GM18951 (cell line): Measurements from ENCODE around the gene TENT4A.
"Not testable (repeated sequence)": the region's sequence is repeated elsewhere in the genome, so short reads cannot be mapped to it uniquely, and the experiment has no call there.

Experiments
- POLR2A ChIP-seq: IDR thresholded peaks from 4 replicates; pipeline ENCODE4 v1.6.1; 2011; ENCODE audit warnings: mild to moderate bottlenecking; ENCODE audit not compliant: insufficient read length, insufficient read depth; ENCODE audit errors: extremely low read depth
- in situ Hi-C: fragments of 300-500 bp; cut with MboI; formaldehyde crosslinking; loops from one replicate; pipeline ENCODE4 v1.12.0; 2022; ENCODE audit warnings: low sequenced_read_pairs, mixed read lengths, inconsistent platforms; ENCODE audit not compliant: unreplicated experiment

Gene TENT4A

DNA sequence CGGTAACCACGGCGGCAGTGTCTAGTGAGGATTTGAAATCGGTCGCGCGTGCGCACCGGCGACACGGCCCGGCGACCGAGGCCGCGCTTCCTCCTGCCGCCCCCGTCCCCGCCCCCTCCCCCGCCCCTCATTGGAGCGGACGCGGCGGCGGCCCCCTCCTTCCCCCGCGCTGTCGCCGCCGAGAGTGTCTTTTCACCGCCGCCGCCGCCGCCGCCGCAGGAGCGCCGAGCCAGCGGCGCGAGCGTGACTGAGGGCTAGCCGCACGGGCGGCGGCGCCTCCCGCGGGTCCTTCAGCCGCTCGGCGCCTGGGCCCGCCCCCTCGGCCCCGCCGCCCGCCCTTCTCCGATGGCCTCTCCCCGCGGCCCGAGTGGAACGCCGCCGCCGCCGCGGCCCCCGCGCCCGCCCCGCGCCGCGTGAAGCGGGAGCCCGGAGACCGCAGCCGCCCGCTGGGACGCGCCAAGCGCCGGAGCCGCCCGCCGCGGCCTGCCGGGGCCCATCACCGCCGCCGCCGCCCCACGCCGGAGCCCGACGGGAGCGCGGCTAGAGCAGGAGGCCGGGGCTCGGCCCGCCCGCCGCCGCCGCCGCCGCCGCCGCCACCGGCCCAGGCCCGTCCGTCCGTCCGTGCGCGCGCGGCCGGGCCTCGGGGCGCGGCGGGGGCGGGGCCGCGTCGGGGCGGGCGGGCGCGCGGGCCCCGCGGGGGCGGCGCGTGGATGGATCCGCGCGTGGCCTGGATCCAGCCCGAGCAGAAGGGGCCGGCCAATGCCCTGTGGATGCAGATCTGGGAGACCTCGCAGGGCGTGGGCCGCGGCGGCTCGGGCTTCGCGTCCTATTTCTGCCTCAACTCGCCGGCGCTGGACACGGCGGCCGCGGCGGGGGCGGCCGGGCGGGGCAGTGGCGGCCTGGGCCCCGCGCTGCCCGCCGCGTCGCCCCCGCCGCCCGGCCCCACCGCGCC lies at the start of gene TENT4A:
Gene TENT4A (plus strand): TSS at position 159 of the 952 bp plus-strand sequence. CDS start 552 bp downstream, at position 711.
- in situ Hi-C loops, result loop anchor here (10.0 kb wide), 1 partner anchor 89 kb away; no protein-coding TSS in a partner anchor
- peak; percentile 49 for TF ChIP-seq POLR2A

DNA sequence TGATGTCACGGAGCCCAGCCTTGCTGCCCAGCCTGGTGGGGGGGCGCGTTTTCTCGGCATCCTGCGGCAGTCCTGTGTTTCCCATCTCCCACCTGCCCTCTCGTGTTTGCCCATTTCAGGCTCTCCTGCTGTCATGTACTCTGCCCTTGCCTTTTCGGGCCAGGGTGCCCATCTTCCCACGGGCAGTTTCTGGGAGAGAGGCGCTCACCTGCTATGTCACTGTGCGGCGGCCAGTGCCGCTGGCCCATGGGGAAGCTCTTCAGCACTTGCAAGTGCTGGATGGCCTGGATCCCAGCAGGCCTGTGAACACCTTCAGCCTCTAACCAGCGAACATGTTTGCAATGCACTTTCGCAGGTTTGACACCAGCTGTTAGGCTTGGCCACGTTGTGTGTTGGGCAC lies 46.5 kb upstream of the TENT4A start:
- in situ Hi-C loops, result no loop called here

DNA sequence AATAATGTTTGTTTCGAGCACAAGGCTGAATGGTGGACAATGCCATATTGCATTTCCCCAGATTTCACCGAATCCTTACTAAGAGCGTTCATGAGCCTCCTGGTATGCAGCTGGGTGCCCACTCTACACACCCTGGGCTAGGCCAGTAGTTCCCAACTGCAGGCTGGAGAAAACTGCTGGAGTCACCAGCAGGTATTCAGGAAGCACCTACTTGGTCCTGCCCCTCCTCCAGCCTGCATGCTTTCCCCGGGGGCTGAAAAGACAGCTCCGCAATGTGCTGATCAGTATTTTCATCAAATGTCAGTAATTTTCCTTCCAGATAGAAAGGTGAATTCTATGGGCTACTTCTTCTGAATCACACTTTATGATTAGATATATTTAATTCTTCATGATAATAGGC lies 45.6 kb upstream of the TENT4A start:
- in situ Hi-C loops, result no loop called here
- TF ChIP-seq POLR2A, result no peak

More for the DNA sequence above, 46.5 kb upstream of the TENT4A start:
- TF ChIP-seq POLR2A, result no peak

DNA sequence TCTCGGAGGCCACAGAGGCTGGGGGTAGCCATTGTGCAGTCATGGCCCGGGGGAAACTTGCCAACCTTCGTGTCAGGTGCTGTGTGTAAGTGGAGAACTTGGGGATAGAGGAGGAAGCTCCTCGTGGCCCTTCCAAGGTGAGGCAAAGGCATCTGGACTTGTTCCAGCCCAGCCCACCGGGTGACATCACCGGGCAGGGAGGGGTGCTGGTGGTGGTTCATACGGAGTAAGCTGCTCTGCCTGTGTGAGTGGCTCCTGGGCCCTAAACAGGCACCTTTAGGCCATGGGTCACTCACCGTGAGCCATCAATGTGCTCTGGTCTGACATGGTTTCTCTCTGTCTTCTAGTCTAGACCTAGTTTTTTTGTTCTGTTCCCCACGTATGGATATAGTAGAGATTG lies 44.5 kb upstream of the TENT4A start:
- in situ Hi-C loops, result not testable (repeated sequence)

- TF ChIP-seq POLR2A, result no peak
- in situ Hi-C loops, result no loop called here
Measured at GRCh38 chr5:6673031-6673430, 40.2 kb upstream of the TENT4A start.

DNA sequence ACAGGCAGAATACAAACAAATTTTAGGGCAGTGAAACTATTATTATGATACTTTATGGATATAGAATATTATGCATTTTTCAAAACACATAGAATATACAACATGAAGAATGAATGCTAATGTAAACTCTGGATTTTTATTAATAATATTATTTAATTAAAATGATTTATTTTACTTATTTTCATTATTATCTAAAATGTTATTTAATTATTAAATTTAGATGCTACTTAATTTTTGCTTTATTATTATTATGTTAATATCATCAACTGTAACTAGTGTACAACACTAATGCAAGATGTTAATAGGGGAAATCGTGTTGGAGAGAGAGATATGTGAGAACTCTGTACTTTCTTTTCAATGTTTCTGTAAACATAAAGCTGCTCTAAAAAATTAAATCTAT lies 39.3 kb upstream of the TENT4A start:
- TF ChIP-seq POLR2A, result no peak
- in situ Hi-C loops, result no loop called here

DNA sequence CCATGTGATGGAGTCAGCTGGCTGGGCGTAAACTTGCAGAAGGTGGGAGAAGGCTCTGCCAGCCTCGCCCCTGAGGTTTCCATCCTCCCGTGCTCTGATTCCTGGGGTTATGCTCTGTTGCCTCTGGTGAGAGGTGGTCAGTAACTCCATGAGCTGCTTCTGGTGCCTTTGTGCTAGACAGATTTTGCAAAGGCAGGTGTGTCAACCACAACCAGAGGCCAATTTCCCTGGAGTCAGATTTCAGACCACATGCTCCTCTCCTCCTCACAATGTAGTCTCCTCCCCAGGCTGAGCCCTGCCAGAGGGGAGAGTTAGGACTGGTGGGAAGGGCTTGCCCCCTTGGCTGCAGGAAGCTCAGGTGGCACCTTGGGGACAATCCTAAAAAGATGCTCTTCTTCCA lies 38.8 kb upstream of the TENT4A start:
- in situ Hi-C loops, result no loop called here

DNA sequence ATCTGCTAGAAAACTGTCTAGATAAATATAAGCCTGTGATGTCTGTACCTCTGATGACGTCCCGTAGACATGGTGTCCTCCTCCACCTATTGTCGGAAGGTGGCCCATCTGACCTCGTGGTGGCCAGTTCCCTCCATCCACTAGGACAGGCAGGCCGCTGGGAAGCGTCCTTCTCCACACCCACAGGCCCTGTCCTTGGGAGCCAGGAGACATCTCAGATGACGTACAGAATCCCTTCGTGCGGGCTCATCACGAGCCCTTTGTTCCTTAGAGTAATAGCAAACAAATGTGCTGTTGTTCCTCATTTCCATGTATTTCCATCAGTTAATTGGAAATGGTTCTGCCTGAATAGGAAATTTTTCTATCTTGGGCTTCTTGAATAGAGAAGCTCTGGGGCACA lies 38.3 kb upstream of the TENT4A start:
- TF ChIP-seq POLR2A, result no peak
- in situ Hi-C loops, result no loop called here

More for the DNA sequence above, 38.8 kb upstream of the TENT4A start:
- no peak for TF ChIP-seq POLR2A

DNA sequence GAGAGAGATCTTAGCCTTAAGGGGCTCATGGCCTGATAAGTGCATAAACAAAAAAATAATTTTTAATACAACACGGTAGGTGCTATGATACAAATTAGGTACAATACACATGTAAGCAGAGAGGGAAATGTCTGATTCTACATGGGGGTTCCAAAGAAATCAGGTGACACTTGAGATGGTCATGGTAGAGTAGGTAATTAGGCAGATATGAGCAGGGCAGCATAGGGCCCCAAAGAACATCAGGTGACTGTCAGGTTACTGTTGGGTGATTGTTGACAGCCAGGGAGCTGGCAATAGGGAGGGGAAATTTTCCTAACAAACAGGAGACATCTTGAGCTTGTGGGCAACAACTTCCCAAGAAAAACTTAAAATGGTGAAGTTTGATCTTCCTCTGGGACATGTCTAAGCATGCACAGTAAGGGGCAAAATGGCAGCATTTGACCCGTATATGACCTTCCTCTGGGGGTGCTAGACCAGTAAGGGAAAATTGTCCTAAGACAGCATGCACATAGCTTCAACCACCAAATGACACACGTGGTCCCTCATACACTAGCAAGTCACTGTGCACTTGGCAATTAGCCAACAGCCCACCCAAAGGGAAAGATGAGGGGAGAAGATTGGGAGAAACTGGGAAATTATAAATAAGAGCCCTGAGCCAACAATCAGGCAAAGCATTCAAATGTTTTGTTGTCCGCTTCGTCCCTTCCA lies 37.3 kb upstream of the TENT4A start:
- in situ Hi-C loops, result no loop called here
- no peak for TF ChIP-seq POLR2A

DNA sequence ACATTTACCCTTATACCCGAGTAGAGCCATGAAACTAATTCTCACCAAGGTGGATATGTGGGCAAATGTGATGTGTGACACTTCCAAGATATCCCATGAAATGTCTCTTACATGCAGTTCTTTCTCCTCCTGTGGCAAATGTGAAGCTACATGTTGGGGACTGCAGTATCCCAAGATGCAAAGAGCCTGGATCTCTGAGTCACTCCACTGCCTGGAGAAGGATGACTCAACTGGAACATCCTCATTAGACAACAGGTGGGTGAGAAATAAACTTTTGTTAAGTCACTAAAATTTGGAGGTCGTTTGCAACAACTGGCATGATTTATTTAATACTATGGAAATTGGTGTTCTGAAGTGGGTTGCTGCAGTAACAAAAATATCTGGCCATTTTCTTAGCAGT lies 36.5 kb upstream of the TENT4A start:
- in situ Hi-C loops, result no loop called here
- TF ChIP-seq POLR2A, result no peak

DNA sequence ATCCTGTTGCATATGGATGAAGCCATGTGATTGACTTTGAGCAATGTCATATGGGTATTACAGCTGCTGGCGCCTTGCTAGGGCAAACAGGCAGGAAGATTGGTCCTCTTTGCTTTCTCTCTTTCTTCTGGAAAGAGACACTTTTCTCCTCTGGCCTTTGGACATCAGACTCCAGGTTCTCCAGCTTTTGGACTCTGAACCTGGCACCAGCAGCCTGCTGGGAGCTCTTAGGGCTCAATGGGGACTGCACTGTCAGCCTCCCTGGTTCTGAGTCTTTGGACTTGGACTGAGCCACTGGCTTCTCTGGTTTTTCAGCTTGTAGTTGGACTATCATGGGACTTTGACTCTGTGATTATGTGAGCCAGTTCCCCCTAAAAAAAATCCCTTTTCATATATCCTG lies 34.8 kb upstream of the TENT4A start:
- in situ Hi-C loops, result no loop called here
- no peak for TF ChIP-seq POLR2A

GRCh38 chr5:6680922-6681321 lies 32.3 kb upstream of the TENT4A start:
- in situ Hi-C loops, result no loop called here
- TF ChIP-seq POLR2A, result no peak

DNA sequence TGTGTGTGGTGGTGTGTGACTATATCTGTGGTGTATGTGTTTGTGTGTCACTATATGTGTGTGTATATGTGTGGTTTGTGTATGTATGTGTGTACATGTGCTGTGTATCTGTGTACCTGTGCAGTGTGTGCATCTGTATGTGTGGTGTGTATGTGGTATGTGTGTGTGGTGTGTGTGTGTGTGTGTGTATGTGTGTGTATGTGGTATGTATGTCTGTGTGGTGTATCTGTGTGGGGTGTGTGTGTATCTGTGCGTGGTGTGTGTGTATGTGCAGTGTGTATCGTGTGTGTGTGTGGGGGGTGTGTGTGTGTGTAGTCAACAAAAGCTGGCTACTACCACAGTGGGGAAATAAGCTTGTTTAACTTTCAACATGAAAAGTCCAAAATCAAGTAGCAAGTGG lies 31.6 kb upstream of the TENT4A start:
- no peak for TF ChIP-seq POLR2A
- in situ Hi-C loops, result no loop called here

- no peak for TF ChIP-seq POLR2A
- in situ Hi-C loops, result no loop called here
Measured at GRCh38 chr5:6682239-6682638, 31.0 kb upstream of the TENT4A start.

DNA sequence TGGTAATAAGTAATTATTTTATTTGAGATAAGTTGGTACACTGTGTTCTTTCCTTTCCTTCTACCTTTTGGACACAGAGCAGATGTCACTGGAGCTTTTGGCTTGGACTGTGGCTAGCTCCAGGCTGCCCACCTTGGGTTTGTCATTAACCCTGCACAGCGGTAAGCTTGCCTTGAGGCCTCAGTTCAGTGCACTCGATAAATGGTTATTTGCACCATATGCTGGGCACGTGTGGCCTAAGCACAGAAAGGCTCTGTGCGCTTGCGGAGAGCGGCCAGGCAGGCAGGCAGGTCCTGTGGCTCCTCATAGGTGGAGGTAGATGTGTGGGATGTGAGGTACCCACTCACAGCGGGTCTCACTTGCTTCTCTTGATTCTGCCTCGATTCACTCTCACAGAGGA lies 30.0 kb upstream of the TENT4A start:
- in situ Hi-C loops, result no loop called here
- no peak for TF ChIP-seq POLR2A
